PC-9 (cell line): ENCODE measurements around the gene SOX4. TPM values are rescaled to one million over a fixed set of nuclear protein-coding genes. Genes with fewer than 3 reads are reported as not detected.

Source experiments
- BruUV-seq: library from RNA; stranded (reverse); fragments of 400-500 nt; replicated peaks from 2 replicates; lab custom pipeline; 2021; lab: Mats Ljungman, UMichigan
- CTCF ChIA-PET: fragments of 300-600 bp; sonication (Branson Sonifier 250); formaldehyde crosslinking; loops from one replicate; lab custom pipeline; 2022; ENCODE audit warnings: antibody characterized with exemption; lab: Charles Lee
- POLR2A ChIA-PET: fragments of 300-600 bp; sonication (Branson Sonifier 250); formaldehyde crosslinking; loops from one replicate; lab custom pipeline; 2022; ENCODE audit warnings: antibody characterized with exemption; ENCODE audit not compliant: unreplicated experiment; lab: Charles Lee
- DNase-seq, 2 experiments: peaks; one replicate each; pipeline versions ENCODE4 v3.0.0 to v3.0.0-alpha.2; 2015 to 2022; ENCODE audit warnings: mixed read lengths in 1 of 2
- H2AFZ ChIP-seq: fragments of 200-600 bp; sonication (generic); 2 replicates; pipeline ENCODE4 v1.8.1; 2017; ENCODE audit warnings: antibody characterized with exemption
- H3F3A ChIP-seq: fragments of 200-600 bp; sonication (generic); 2 replicates; pipeline ENCODE4 v1.8.1; 2017; ENCODE audit warnings: antibody characterized with exemption, mild to moderate bottlenecking, low read depth; ENCODE audit not compliant: insufficient read depth
- H3K27ac ChIP-seq: fragments of 200-600 bp; sonication (generic); 2 replicates; pipeline ENCODE4 v1.6.1; 2016; ENCODE audit warnings: mixed run types
- H3K27me3 ChIP-seq: fragments of 200-600 bp; sonication (generic); 2 replicates; pipeline ENCODE4 v1.6.1; 2016; ENCODE audit warnings: low read depth, mixed run types; ENCODE audit not compliant: insufficient read depth
- H3K36me3 ChIP-seq: fragments of 200-600 bp; sonication (generic); 2 replicates; pipeline ENCODE4 v1.6.1; 2016; ENCODE audit warnings: low read depth, mixed run types
- H3K4me1 ChIP-seq: fragments of 200-600 bp; sonication (generic); replicated peaks from 2 replicates; pipeline ENCODE4 v1.6.1; 2016; ENCODE audit warnings: mixed run types; ENCODE audit not compliant: insufficient read depth
- H3K4me2 ChIP-seq: fragments of 200-600 bp; sonication (generic); 2 replicates; pipeline ENCODE4 v1.6.1; 2017; ENCODE audit warnings: mixed run types
- H3K4me3 ChIP-seq: fragments of 200-600 bp; sonication (generic); 2 replicates; pipeline ENCODE4 v1.6.1; 2016; ENCODE audit warnings: mixed run types
- H3K79me2 ChIP-seq: fragments of 200-600 bp; sonication (generic); 2 replicates; pipeline ENCODE4 v1.6.1; 2017; ENCODE audit warnings: low read depth, mixed run types
- H3K9me2 ChIP-seq: fragments of 200-600 bp; sonication (generic); 2 replicates; pipeline ENCODE4 v1.8.1; 2017; ENCODE audit warnings: mild to moderate bottlenecking; ENCODE audit not compliant: insufficient read depth
- H3K9me3 ChIP-seq: fragments of 200-600 bp; sonication (generic); 2 replicates; pipeline ENCODE4 v1.8.1; 2016; ENCODE audit warnings: low read depth; ENCODE audit not compliant: insufficient read depth
- H4K20me1 ChIP-seq: fragments of 200-600 bp; sonication (generic); 2 replicates; pipeline ENCODE4 v1.8.1; 2017; ENCODE audit not compliant: insufficient read depth
- CTCF ChIP-seq: fragments of 200-600 bp; sonication (generic); conservative IDR thresholded peaks from 2 replicates; pipeline ENCODE4 v1.6.1; 2017; ENCODE audit warnings: mixed run types, antibody characterized with exemption, mild to moderate bottlenecking, moderate library complexity
- EZH2 ChIP-seq: fragments of 200-600 bp; sonication (generic); IDR thresholded peaks from 2 replicates; pipeline ENCODE4 v1.8.0; 2017; ENCODE audit warnings: antibody characterized with exemption, low read depth
- intact Hi-C: fragments of 100-400 bp; cut with micrococcal nuclease; formaldehyde crosslinking; loops from one replicate; pipeline ENCODE4 v1.10.0; 2022; ENCODE audit not compliant: unreplicated experiment
- total RNA-seq: library from RNA; stranded (reverse); gene quantifications from 2 replicates; pipeline ENCODE4 v1.2.3, GENCODE V29; 2021

The SOX4 gene
- total RNA-seq, 1 experiment from 2014 or later: 32.8 TPM

GRCh38 chr6:21625642-21626041 is 32.1 kb downstream of the SOX4 start:
- H3K4me2 ChIP-seq: no peak overlapping the region
- no peaks in the 10 kb centered on the region for H3K9me2 ChIP-seq
- H3K36me3 ChIP-seq: no peaks in the 10 kb centered on the region
- H3K79me2 ChIP-seq: no peaks in the 10 kb centered on the region
- H3K9me3 ChIP-seq: no peaks in the 10 kb centered on the region
- no peak overlapping the region for H3K4me3 ChIP-seq
- H3F3A ChIP-seq: no peaks in the 10 kb centered on the region
- no peak for DNase-seq
- no peaks in the 10 kb centered on the region for H4K20me1 ChIP-seq
- TF ChIP-seq CTCF (no peak), EZH2 (no peak)
- no peaks in the 10 kb centered on the region for H3K27me3 ChIP-seq
- no peak overlapping the region for H3K27ac ChIP-seq
- intact Hi-C loops: no loop called here
- POLR2A ChIA-PET: no interaction called here
- no peak overlapping the region for H2AFZ ChIP-seq
- CTCF ChIA-PET: interaction anchor here (0.6 kb wide), 1 partner anchor 31 kb away, joined by 10 read pairs; no protein-coding TSS in a partner anchor
- BruUV-seq: no TSS peak
- H3K4me1 ChIP-seq: no peaks in the 10 kb centered on the region; the same call in 1 of the 2 replicates

GRCh38 chr6:21626756-21627155 is 33.2 kb downstream of the SOX4 start:
- ChIA-PET POLR2A (no interaction called here), CTCF (no interaction called here)
- peak in 1 of 2 experiments; percentile 53 for DNase-seq
- Histone ChIP-seq H3K79me2 (no peaks in the 10 kb centered on the region), H3K4me1 (no peaks in the 10 kb centered on the region; the same call in 1 of the 2 replicates), H3K9me2 (no peaks in the 10 kb centered on the region), H3K27me3 (no peaks in the 10 kb centered on the region), H2AFZ (no peak overlapping the region), H3K4me2 (no peak overlapping the region), H4K20me1 (no peaks in the 10 kb centered on the region), H3K9me3 (no peaks in the 10 kb centered on the region), H3K4me3 (no peak overlapping the region), H3K36me3 (no peaks in the 10 kb centered on the region), H3F3A (no peaks in the 10 kb centered on the region), H3K27ac (no peak overlapping the region)
- intact Hi-C loops: no loop called here
- no peak for TF ChIP-seq EZH2
- no peak for TF ChIP-seq CTCF
- BruUV-seq: no TSS peak

GRCh38 chr6:21628160-21628559 is 34.6 kb downstream of the SOX4 start:
- H3K4me1 ChIP-seq: no peaks in the 10 kb centered on the region; the same call in 1 of the 2 replicates
- no peak overlapping the region for H3K4me2 ChIP-seq
- H3K27ac ChIP-seq: no peak overlapping the region
- ChIA-PET CTCF (no interaction called here), POLR2A (no interaction called here)
- no peak for DNase-seq
- no TSS peak for BruUV-seq
- H4K20me1 ChIP-seq: no peaks in the 10 kb centered on the region
- no peaks in the 10 kb centered on the region for H3F3A ChIP-seq
- no peaks in the 10 kb centered on the region for H3K9me3 ChIP-seq
- H3K4me3 ChIP-seq: no peak overlapping the region
- no peaks in the 10 kb centered on the region for H3K9me2 ChIP-seq
- intact Hi-C loops: no loop called here
- H3K27me3 ChIP-seq: no peaks in the 10 kb centered on the region
- H2AFZ ChIP-seq: no peak overlapping the region
- TF ChIP-seq EZH2 (no peak), CTCF (no peak)
- H3K36me3 ChIP-seq: no peaks in the 10 kb centered on the region
- no peaks in the 10 kb centered on the region for H3K79me2 ChIP-seq
